ENCODE results near the gene RNF157.

RNF157 gene

DNA sequence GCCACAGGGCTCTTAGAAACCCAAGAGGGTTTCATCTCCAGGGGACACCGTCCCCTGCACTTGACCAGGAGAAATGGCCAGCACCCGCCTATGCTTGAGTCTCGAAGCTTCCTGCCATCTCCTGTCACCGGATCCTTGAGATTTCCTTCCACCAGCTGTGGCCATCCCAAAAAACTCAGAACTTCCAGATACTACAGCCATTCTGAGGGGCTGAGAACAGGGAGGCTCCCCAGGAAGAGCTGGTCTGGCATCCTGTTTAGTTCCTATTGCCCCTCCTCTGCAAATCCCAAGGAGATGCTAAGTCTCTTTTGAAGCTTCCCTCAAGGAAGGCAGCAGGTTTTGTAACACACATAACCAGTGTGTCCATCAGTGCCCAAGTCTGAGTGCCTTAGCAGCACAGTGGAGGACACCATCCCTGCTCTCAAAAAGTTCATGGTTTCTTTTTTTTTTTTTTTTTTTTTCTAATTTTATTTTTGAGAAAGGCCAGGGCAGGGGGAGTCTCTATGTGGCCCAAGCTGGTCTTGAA, 26.8 kb upstream of the RNF157 start:
- Histone ChIP-seq H3K4me3 (ENCODE audit: low read depth, low read length) (peak overlapping the region; percentile 79; the same call in 1 of the 2 replicates), H3K27me3 (no peaks in the 10 kb centered on the region), H3K4me1 (peaks cover 2% of the 10 kb centered on the region; the same call in 1 of the 2 replicates), H3K9me3 (no peaks in the 10 kb centered on the region), H3K36me3 (no peaks in the 10 kb centered on the region; the same call in 1 of the 2 replicates)
- no peak for DNase-seq
- TF ChIP-seq, protein P1, sequence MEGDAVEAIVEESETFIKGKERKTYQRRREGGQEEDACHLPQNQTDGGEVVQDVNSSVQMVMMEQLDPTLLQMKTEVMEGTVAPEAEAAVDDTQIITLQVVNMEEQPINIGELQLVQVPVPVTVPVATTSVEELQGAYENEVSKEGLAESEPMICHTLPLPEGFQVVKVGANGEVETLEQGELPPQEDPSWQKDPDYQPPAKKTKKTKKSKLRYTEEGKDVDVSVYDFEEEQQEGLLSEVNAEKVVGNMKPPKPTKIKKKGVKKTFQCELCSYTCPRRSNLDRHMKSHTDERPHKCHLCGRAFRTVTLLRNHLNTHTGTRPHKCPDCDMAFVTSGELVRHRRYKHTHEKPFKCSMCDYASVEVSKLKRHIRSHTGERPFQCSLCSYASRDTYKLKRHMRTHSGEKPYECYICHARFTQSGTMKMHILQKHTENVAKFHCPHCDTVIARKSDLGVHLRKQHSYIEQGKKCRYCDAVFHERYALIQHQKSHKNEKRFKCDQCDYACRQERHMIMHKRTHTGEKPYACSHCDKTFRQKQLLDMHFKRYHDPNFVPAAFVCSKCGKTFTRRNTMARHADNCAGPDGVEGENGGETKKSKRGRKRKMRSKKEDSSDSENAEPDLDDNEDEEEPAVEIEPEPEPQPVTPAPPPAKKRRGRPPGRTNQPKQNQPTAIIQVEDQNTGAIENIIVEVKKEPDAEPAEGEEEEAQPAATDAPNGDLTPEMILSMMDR (IDR thresholded peaks at IDR 0.05; ENCODE audit: low read depth, low read length) = no peak

DNA sequence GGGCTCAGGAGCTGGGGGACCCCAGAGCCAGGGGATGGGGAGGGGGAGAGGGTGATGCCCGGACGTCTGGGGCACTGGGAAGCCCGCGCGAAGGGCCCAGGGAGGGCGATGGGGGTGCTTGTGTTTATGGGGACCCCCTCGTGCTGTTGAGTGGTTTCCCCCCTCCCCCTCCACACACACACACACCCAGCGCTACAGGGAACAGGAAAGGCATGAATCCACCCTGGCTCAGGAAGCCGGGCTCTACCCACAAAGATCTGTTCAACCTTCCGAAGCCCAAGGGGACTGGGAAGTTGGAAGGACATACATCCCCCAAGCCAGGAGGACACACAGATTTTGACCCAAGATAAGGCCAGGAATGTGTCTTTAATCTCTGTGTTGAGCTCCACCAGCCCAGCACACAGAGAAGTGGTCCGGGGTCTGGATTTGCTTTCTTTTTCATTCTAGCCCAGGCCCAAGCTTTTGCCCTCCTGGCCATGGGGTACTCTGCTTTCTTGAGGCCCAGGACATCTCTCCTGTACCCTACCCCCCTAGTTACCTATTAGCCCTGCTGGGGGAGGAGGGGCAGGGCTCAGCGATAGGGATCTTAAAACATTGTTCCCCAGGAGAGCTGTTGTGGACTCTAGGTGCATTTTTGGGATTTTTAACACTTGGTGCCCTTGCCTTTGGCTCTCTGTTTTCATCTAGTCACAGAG, 26.1 kb upstream of the RNF157 start:
- Histone ChIP-seq H3K36me3 (no peaks in the 10 kb centered on the region; the same call in 1 of the 2 replicates), H3K4me3 (ENCODE audit: low read depth, low read length) (peak overlapping the region; percentile 79), H3K27me3 (no peaks in the 10 kb centered on the region), H3K4me1 (peaks cover 2% of the 10 kb centered on the region; the same call in 1 of the 2 replicates), H3K9me3 (no peaks in the 10 kb centered on the region)
- TF ChIP-seq, protein P1 (IDR thresholded peaks at IDR 0.05; ENCODE audit: low read depth, low read length) = no peak
- DNase-seq = no peak

- H3K4me3 ChIP-seq (ENCODE audit: low read depth, low read length) = peak overlapping the region; percentile 79
- no peaks in the 10 kb centered on the region for H3K27me3 ChIP-seq
- H3K9me3 ChIP-seq = no peaks in the 10 kb centered on the region
- TF ChIP-seq, protein P1 (IDR thresholded peaks at IDR 0.05; ENCODE audit: low read depth, low read length) = no peak
- H3K4me1 ChIP-seq = peaks cover 2% of the 10 kb centered on the region; the same call in 1 of the 2 replicates
- DNase-seq = peak; percentile 57
- H3K36me3 ChIP-seq = no peaks in the 10 kb centered on the region; the same call in 1 of the 2 replicates
These were observed 25.4 kb upstream of the RNF157 start for GRCh38 chr17:76265624-76266243.

DNA sequence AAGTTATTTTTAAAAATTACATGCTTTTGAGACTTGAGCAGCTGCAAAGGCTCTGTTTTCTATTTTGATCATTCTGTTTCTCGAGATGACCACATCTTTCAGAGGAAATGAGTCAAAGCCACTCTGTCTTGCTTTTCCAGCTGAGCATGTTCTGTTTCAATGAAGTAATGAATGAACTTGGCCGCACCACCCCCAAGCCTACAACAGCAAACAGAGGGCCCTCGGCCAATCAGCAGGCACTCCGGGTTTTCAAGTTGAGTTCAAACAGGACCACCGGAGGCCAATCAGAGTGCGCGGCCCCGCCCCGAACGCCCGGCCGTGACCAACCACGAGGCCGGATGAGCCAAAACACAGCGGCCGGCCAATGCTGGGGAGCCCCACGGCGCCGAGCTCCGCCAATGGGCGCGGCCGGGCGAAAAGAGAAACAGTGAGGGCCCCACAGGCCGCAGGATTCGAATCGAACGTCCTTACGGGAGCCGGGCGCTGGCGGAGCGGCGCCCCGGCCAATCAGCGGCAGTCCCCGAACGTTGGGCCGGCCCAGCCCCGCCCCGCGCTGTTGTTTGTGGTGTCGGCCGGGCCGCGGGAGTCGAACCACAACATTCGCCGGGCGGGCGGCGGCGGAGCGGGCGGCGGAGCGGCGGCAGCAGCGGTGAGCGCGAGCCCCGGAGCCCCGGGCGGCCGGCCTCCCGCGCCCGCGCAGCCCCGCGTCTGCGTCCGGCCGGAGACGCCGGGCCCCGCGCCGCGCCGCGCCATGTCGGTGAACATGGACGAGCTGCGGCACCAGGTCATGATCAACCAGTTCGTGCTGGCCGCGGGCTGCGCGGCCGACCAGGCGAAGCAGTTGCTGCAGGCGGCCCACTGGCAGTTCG, 24.7 kb upstream of the RNF157 start, which contains the start of gene UBALD2:
Gene UBALD2, plus strand, starts transcription at position 594 of the 869 bp plus-strand sequence. Its CDS starts 158 bp downstream, at position 752.
- peak; percentile 99 for DNase-seq
- no peaks in the 10 kb centered on the region for H3K27me3 ChIP-seq
- H3K4me1 ChIP-seq = peaks cover 2% of the 10 kb centered on the region; the same call in 1 of the 2 replicates
- peak within 1 kb of the TSS; percentile 79 for H3K4me3 ChIP-seq (ENCODE audit: low read depth, low read length)
- no peaks in the 10 kb centered on the region for H3K9me3 ChIP-seq
- TF ChIP-seq, protein P1 (IDR thresholded peaks at IDR 0.05; ENCODE audit: low read depth, low read length) = no peak
- no peaks in the 10 kb centered on the region; the same call in 1 of the 2 replicates for H3K36me3 ChIP-seq

- H3K4me3 ChIP-seq (ENCODE audit: low read depth, low read length) = peak overlapping the region; percentile 54
- H3K9me3 ChIP-seq = no peaks in the 10 kb centered on the region
- TF ChIP-seq, protein P1 (IDR thresholded peaks at IDR 0.05; ENCODE audit: low read depth, low read length) = no peak
- no peaks in the 10 kb centered on the region; the same call in 1 of the 2 replicates for H3K36me3 ChIP-seq
- H3K27me3 ChIP-seq = no peaks in the 10 kb centered on the region
- H3K4me1 ChIP-seq = peaks cover 2% of the 10 kb centered on the region; the same call in 1 of the 2 replicates
- DNase-seq = no peak
These were observed 24.1 kb upstream of the RNF157 start for GRCh38 chr17:76264425-76264754.
